B cell (primary cell): ENCODE results near the gene PTPN4. TPM values are rescaled to one million over a fixed set of nuclear protein-coding genes. Genes with fewer than 3 reads are reported as not detected.

Experiments
- ATAC-seq: fragments of 200-7000 bp; cut with Tn5 transposase; one replicate; pipeline ENCODE4 v1.10.0; 2021; ENCODE audit warnings: low read depth, mild to moderate bottlenecking, moderate number of reproducible peaks, moderate library complexity
- CTCF ChIA-PET: fragments of 350-600 bp; sonication (Branson Sonifier 250); formaldehyde crosslinking; loops from one replicate; lab custom pipeline; 2021; ENCODE audit warnings: antibody characterized with exemption, inconsistent platforms; lab: Charles Lee
- POLR2A ChIA-PET: fragments of 350-600 bp; sonication (Branson Sonifier 250); formaldehyde crosslinking; loops from one replicate; lab custom pipeline; 2021; ENCODE audit warnings: antibody characterized with exemption; lab: Charles Lee
- DNase-seq: peaks from one replicate; pipeline ENCODE4 v3.0.0; 2013
- H2AFZ ChIP-seq: 2 replicates; pipeline ENCODE4 v1.6.1; 2012; ENCODE audit warnings: mild to moderate bottlenecking, low read depth, low read length; ENCODE audit not compliant: insufficient read depth, poor library complexity, severe bottlenecking
- H3K27ac ChIP-seq, 2 donors: 1 replicate in 1 of 2; 2 replicates in 1 of 2; pipeline ENCODE4 v1.5.1; 2012 to 2013; ENCODE audit warnings: low read length in 2 of 2, mild to moderate bottlenecking in 2 of 2, moderate library complexity in 1 of 2
- H3K27me3 ChIP-seq, 4 experiments: fragments of 200-600 bp in 1 of 4; sonication (generic) in 1 of 4; replicated peaks in 1 of 4; 1 replicate in 2 of 4; 2 replicates in 2 of 4; pipeline versions ENCODE4 v1.6.1 to v1.7.0; 2013 to 2016; ENCODE audit warnings: low read length in 3 of 4, mild to moderate bottlenecking in 2 of 4, mixed read lengths in 1 of 4, moderate library complexity in 1 of 4; ENCODE audit not compliant: insufficient read depth in 4 of 4, control insufficient read depth in 3 of 4; ENCODE audit errors: control extremely low read depth in 1 of 4
- H3K36me3 ChIP-seq, 2 experiments: replicated peaks in 1 of 2; 1 replicate in 1 of 2; 2 replicates in 1 of 2; pipeline versions ENCODE4 v1.6.1 to v1.7.1; 2013; ENCODE audit warnings: low read length in 1 of 2; ENCODE audit not compliant: insufficient read depth in 2 of 2, control insufficient read depth in 1 of 2; ENCODE audit errors: control extremely low read depth in 1 of 2, extremely low read depth in 1 of 2
- H3K4me1 ChIP-seq, 2 donors: fragments of 200-600 bp in 1 of 2; sonication (generic) in 1 of 2; 1 replicate in 1 of 2; 2 replicates in 1 of 2; pipeline versions ENCODE4 v1.5.1 to v1.6.1; 2013 to 2017; ENCODE audit warnings: low read length in 2 of 2; ENCODE audit not compliant: control insufficient read depth in 2 of 2, insufficient read depth in 2 of 2
- H3K4me2 ChIP-seq: replicated peaks from 2 replicates; pipeline ENCODE3; 2012; ENCODE audit warnings: mild to moderate bottlenecking, low read depth, low read length; ENCODE audit not compliant: poor library complexity, severe bottlenecking
- H3K4me3 ChIP-seq, 5 experiments: fragments of 200-600 bp in 1 of 5; sonication (generic) in 1 of 5; 1 replicate in 3 of 5; 2 replicates in 2 of 5; pipeline versions ENCODE4 v1.5.1 to v1.7.0; 2011 to 2016; ENCODE audit warnings: low read length in 4 of 5, mild to moderate bottlenecking in 4 of 5, low read depth in 2 of 5, control low read depth in 1 of 5, moderate library complexity in 1 of 5; ENCODE audit not compliant: insufficient read depth in 1 of 5; ENCODE audit errors: control extremely low read depth in 1 of 5, extremely low read depth in 1 of 5
- H3K79me2 ChIP-seq: fragments of 200-600 bp; sonication (generic); one replicate; pipeline ENCODE4 v1.6.0; 2016; ENCODE audit warnings: low read length; ENCODE audit not compliant: control insufficient read depth, insufficient read depth
- H3K9ac ChIP-seq: fragments of 200-600 bp; sonication (generic); 2 replicates; pipeline ENCODE4 v1.6.1; 2017; ENCODE audit warnings: mild to moderate bottlenecking, low read length, moderate library complexity
- H3K9me3 ChIP-seq, 3 donors: one replicate each; pipeline versions ENCODE4 v1.6.1 to v1.7.1; 2013; ENCODE audit warnings: low read length in 2 of 3; ENCODE audit not compliant: control insufficient read depth in 2 of 3, insufficient read depth in 1 of 3; ENCODE audit errors: control extremely low read depth in 1 of 3
- H4K20me1 ChIP-seq: 2 replicates; pipeline ENCODE4 v1.6.0; 2012; ENCODE audit warnings: mild to moderate bottlenecking, low read length; ENCODE audit not compliant: insufficient read depth, control insufficient read depth, poor library complexity, severe bottlenecking
- H3K27ac Mint-ChIP-seq: one replicate; pipeline ENCODE4 v1.8.0; 2021; ENCODE audit warnings: mixed read lengths
- H3K27me3 Mint-ChIP-seq: one replicate; pipeline ENCODE4 v1.8.0; 2021; ENCODE audit warnings: mixed read lengths
- H3K4me1 Mint-ChIP-seq: one replicate; pipeline ENCODE4 v1.8.0; 2021; ENCODE audit warnings: mixed read lengths
- H3K4me3 Mint-ChIP-seq: one replicate; pipeline ENCODE4 v1.8.0; 2021; ENCODE audit warnings: mixed read lengths
- H3K9me3 Mint-ChIP-seq: one replicate; pipeline ENCODE4 v1.8.0; 2022; ENCODE audit warnings: mixed read lengths; ENCODE audit not compliant: insufficient read depth
- CTCF ChIP-seq: fragments of 200-600 bp; IDR thresholded peaks from one replicate; pipeline ENCODE4 v1.8.0; 2022; ENCODE audit warnings: antibody characterized with exemption, mild to moderate bottlenecking
- EZH2 ChIP-seq: IDR thresholded peaks from 2 replicates; pipeline ENCODE4 v1.6.1; 2012; ENCODE audit warnings: borderline replicate concordance, low read depth, mild to moderate bottlenecking, moderate library complexity, low read length; ENCODE audit not compliant: insufficient read depth, poor library complexity, severe bottlenecking
- WGBS: methylation state at CpG from one replicate; pipeline ENCODE4 v1.1.5; 2013; ENCODE audit warnings: missing lambda C conversion rate; ENCODE audit not compliant: insufficient coverage; 5-methylcytosine and 5-hydroxymethylcytosine counted together
- intact Hi-C: fragments of 100-400 bp; cut with micrococcal nuclease; formaldehyde crosslinking; loops from one replicate; pipeline ENCODE4 v1.10.0; 2022
- polyA plus RNA-seq: library from polyadenylated mRNA; depleted of rRNA; stranded (reverse); fragments of >200 nt; gene quantifications from 2 replicates; pipeline ENCODE4 v1.2.3, GENCODE V29; 2012
- total RNA-seq, 2 donors: library from RNA; stranded (reverse); fragments of 120-200 nt in 1 of 2; gene quantifications; 1 replicate in 1 of 2; 2 replicates in 1 of 2; pipeline versions ENCODE4 v1.2.3 to v1.2.4, GENCODE V29; 2013 to 2022

Gene PTPN4
- total and polyA plus RNA-seq, 2 donors (not counting 1 experiment from before 2014, with no cell fraction given), result 12.6 to 54.8 TPM

- no peak overlapping the region for H3K27ac Mint-ChIP-seq
These were observed 15.4 kb downstream of the PTPN4 start for GRCh38 chr2:119775102-119775501.

More at GRCh38 chr2:119775102-119775501, 15.4 kb downstream of the PTPN4 start:
- Mint-ChIP-seq H3K4me1 (peaks cover 22% of the 10 kb centered on the region), H3K9me3 (no peaks in the 10 kb centered on the region), H3K27me3 (no peaks in the 10 kb centered on the region), H3K4me3 (no peak overlapping the region)
- Histone ChIP-seq H3K9ac (no peak overlapping the region), H3K4me2 (no peak overlapping the region), H3K27ac (no peak overlapping the region), H2AFZ (no peak overlapping the region), H3K27me3 (no peaks in the 10 kb centered on the region), H3K4me1 (no peaks in the 10 kb centered on the region), H3K36me3 (peaks cover 0 to 2% of the 10 kb centered on the region in 2 experiments), H3K4me3 (no peak overlapping the region), H4K20me1 (peaks cover 20% of the 10 kb centered on the region), H3K9me3 (peaks cover 0 to 4% (median 0%) of the 10 kb centered on the region in 3 donors), H3K79me2 (peaks cover 63% of the 10 kb centered on the region)
- ATAC-seq (no peak), DNase-seq (no peak)
- POLR2A ChIA-PET, result no interaction called here
- 100% methylated on average over 1 of the region's 6 CpGs for WGBS
- CTCF ChIA-PET, result interaction anchor here (0.7 to 0.8 kb wide), 2 partner anchors 9 to 21 kb away, joined by 3 to 4 read pairs; no protein-coding TSS in a partner anchor
- intact Hi-C loops, result no loop called here
- TF ChIP-seq CTCF (no peak), EZH2 (no peak)
